ENCODE measurements around the gene NT5M.

Gene NT5M

DNA sequence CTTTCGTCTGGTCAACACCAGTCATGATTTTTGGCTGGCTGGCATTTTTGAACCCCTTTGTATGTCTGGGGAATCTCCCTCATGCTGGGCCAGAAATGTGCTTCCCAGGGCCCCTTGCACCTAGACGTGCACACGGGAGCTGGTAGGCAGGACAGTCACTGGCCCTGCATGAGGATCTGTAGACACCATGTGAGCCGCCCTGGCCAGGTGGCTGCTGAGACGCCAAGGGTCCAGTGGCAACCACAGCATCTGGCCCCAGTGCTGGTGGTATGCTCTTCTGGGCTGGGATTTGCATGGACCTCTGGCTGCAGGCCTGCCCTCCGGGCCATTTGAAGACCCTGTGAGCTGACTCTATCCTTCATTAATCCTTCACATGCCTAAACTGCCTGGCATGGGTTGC is 67.5 kb downstream of the NT5M start:
- Histone ChIP-seq H3K36me3 (ENCODE audit: control insufficient read depth in 5 of 5, insufficient read depth in 5 of 5, low read length in 5 of 5) (no peaks in the 10 kb centered on the region), H3K27me3 (ENCODE audit: control insufficient read depth in 5 of 5, insufficient read depth in 4 of 5, low read length in 5 of 5) (no peaks in the 10 kb centered on the region), H3K9ac (ENCODE audit: low read length in 5 of 5) (no peak overlapping the region), H3K4me1 (ENCODE audit: control insufficient read depth in 5 of 5, insufficient read depth in 5 of 5, low read length in 5 of 5) (peaks cover 0 to 22% (median 11%) of the 10 kb centered on the region in 5 donors), H3K27ac (ENCODE audit: low read depth, low read length) (no peak overlapping the region), H3K4me3 (ENCODE audit: low read depth in 1 of 5, low read length in 5 of 5) (no peak overlapping the region), H3K9me3 (ENCODE audit: control insufficient read depth in 5 of 5, low read length in 5 of 5) (peaks cover 0 to 4% (median 0%) of the 10 kb centered on the region in 5 donors)

DNA sequence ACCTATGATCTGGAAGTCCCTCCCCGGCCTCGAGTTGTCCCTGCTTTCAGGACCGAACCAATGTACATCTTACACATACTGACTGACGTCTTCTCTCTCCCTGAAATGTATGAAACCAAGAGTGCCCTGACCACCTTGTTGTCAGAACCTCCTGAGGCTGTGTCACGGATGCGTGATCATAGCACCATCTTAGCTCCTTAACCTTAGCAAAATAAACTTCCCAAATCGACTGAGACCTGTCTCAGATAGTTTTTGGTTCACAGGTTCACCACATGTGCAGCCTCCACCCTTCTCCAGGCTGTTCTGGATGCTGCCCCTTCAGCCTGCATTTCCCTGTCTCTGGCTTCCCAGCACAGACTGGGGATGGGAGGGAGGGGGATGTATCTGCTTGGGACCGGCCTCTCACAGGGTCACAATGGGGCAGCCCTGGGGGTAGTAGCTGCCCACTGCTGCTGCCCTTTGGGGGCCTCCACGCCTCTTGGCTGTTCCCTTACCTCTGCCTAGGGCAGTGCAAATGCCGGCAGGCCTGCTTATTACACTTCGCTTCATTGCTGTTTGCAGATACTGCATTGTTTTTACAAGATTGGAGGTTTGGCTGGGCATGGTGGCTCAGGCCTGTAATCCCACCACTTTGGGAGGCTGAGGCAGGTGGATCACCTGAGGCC is 69.8 kb downstream of the NT5M start:
- Histone ChIP-seq H3K9ac (ENCODE audit: low read length in 5 of 5) (no peak overlapping the region), H3K4me3 (ENCODE audit: low read depth in 1 of 5, low read length in 5 of 5) (no peak overlapping the region), H3K4me1 (ENCODE audit: control insufficient read depth in 5 of 5, insufficient read depth in 5 of 5, low read length in 5 of 5) (peaks cover 0 to 31% (median 25%) of the 10 kb centered on the region in 5 donors), H3K27ac (ENCODE audit: low read depth, low read length) (no peak overlapping the region), H3K27me3 (ENCODE audit: control insufficient read depth in 5 of 5, insufficient read depth in 4 of 5, low read length in 5 of 5) (no peaks in the 10 kb centered on the region), H3K36me3 (ENCODE audit: control insufficient read depth in 5 of 5, insufficient read depth in 5 of 5, low read length in 5 of 5) (no peaks in the 10 kb centered on the region), H3K9me3 (ENCODE audit: control insufficient read depth in 5 of 5, low read length in 5 of 5) (no peaks in the 10 kb centered on the region)

DNA sequence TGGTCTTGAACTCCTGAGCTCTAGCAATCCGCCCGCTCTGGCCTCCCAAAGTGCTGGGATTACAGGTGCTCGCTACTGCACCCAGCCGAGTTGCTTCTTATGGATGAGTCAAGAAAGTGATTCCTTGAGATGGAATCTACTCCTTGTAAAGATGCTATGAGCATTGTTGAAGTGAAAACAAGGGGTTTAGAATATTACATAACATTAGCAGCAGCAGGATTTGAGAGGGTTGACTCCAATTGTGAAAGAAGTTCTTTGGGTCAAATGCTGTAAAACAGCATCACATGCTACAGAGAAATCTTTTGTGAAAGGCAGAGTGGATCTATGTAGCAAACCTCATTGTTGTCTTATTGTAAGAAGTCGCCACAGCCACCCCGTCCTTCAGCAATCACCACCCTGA is 72.7 kb downstream of the NT5M start:
- H3K4me3 ChIP-seq (ENCODE audit: low read depth in 1 of 5, low read length in 5 of 5) = no peak overlapping the region
- H3K36me3 ChIP-seq (ENCODE audit: control insufficient read depth in 5 of 5, insufficient read depth in 5 of 5, low read length in 5 of 5) = no peaks in the 10 kb centered on the region
- no peak overlapping the region for H3K9ac ChIP-seq (ENCODE audit: low read length in 5 of 5)
- H3K27me3 ChIP-seq (ENCODE audit: control insufficient read depth in 5 of 5, insufficient read depth in 4 of 5, low read length in 5 of 5) = no peaks in the 10 kb centered on the region
- H3K4me1 ChIP-seq (ENCODE audit: control insufficient read depth in 5 of 5, insufficient read depth in 5 of 5, low read length in 5 of 5) = peaks cover 0 to 27% (median 25%) of the 10 kb centered on the region in 5 donors
- no peaks in the 10 kb centered on the region for H3K9me3 ChIP-seq (ENCODE audit: control insufficient read depth in 5 of 5, low read length in 5 of 5)
- H3K27ac ChIP-seq (ENCODE audit: low read depth, low read length) = peak overlapping the region; percentile 67

DNA sequence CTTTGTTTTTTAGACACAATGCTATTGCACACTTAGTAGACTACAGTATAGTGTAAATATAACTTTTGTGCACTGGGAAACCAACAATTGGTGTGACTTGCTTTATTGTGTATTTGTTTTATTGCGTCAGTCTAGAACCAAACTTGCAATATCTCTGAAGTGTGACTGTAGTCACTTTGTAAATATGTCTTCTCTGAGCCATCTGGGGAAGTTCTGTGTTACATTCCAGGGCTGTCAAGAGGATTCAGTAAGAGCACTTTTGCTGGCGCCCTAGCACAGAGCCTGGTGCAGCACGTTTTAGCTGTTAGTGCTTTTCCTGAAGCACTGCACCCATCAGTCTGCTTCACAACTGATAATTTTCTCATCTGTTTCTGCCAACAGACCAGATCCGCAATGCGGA is 73.2 kb downstream of the NT5M start:
- Histone ChIP-seq H3K9ac (ENCODE audit: low read length in 5 of 5) (no peak overlapping the region), H3K4me1 (ENCODE audit: control insufficient read depth in 5 of 5, insufficient read depth in 5 of 5, low read length in 5 of 5) (peaks cover 0 to 27% (median 25%) of the 10 kb centered on the region in 5 donors), H3K4me3 (ENCODE audit: low read depth in 1 of 5, low read length in 5 of 5) (no peak overlapping the region), H3K27me3 (ENCODE audit: control insufficient read depth in 5 of 5, insufficient read depth in 4 of 5, low read length in 5 of 5) (no peaks in the 10 kb centered on the region), H3K9me3 (ENCODE audit: control insufficient read depth in 5 of 5, low read length in 5 of 5) (no peaks in the 10 kb centered on the region), H3K27ac (ENCODE audit: low read depth, low read length) (peak overlapping the region; percentile 67), H3K36me3 (ENCODE audit: control insufficient read depth in 5 of 5, insufficient read depth in 5 of 5, low read length in 5 of 5) (no peaks in the 10 kb centered on the region)

DNA sequence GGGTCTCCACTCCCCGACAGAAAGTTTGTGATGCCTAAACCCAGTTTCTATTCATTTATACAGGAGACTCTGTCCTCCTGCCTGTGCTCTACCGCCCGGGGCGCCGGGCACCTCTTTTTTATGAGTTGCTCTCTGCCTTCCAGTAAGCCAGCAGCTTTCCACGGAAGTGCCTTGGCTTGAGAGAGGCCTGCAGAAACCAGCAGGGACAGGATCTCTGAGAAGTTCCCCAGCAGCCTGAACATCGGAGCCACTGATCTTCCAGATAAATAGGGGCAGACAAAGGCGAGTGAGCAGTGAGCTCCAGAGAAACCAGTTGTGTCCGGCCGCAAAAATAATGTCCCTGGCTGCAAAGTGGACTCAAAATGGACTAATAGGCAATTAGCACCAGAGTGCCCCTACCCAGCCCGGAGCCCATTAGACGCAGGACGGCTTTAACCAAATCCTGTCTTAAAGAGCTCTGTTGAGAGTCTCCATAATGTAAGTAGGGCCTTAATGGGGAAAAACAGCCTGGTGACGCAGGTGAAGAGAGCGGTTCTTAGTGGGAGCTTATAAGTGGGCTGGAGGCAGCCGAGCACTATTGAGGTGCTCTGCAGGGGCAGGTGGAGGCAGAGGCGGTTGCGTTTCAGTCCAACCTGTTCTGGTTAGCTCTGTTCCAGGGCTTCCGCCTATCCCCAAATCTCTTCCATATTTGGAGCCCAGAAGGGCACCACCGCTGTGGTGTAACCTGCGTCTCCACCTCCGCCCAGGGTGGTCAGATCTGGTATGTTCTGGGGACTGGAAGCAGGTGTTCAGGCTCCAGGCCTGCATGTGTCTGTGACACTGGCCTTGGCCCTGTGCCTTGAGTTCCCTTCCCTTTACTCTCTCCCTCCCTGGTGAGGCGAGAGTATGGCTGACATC is 74.1 kb downstream of the NT5M start:
- peaks cover 0 to 27% (median 25%) of the 10 kb centered on the region in 5 donors for H3K4me1 ChIP-seq (ENCODE audit: control insufficient read depth in 5 of 5, insufficient read depth in 5 of 5, low read length in 5 of 5)

DNA sequence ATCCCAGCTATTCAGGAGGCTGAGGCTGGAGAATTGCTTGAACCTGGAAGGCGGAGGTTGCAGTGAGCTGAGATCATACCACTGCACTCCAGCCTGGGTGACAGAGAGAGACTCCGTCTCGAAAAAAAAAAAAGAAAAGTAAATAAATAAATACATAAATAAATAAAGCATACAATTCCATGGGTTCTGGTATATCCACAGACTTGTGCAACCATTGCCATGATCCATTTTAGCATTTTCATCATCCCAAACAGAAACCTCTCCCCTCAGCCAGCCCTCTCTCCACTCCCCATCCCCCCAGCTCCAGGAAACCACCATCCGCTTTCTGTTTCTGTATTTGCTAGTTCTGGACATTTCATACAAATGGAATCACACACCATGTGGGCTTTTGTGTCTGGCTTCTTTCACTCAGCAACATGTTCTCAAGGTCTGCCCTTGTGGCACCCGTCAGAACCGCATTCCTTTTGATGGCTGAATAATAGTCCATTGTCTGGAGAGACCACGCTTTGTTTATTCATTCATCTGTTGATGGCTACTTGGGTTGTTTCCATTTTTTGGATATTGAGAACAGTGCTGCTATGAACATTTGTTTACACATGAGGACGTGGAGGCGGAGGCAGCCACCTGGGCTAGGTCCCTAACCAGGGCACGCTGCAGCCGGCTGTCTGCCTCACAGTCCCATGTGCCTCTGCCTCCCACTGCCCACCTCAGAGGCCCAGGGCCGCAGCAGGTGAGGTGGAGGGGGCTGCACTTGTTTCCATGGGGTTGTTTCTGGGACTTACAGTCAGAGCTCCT is 76.2 kb downstream of the NT5M start:
- no peaks in the 10 kb centered on the region for H3K9me3 ChIP-seq (ENCODE audit: control insufficient read depth in 5 of 5, low read length in 5 of 5)
- H3K27me3 ChIP-seq (ENCODE audit: control insufficient read depth in 5 of 5, insufficient read depth in 4 of 5, low read length in 5 of 5) = no peaks in the 10 kb centered on the region
- H3K4me1 ChIP-seq (ENCODE audit: control insufficient read depth in 5 of 5, insufficient read depth in 5 of 5, low read length in 5 of 5) = peaks cover 0 to 25% (median 23%) of the 10 kb centered on the region in 5 donors
- H3K4me3 ChIP-seq (ENCODE audit: low read depth in 1 of 5, low read length in 5 of 5) = no peak overlapping the region
- H3K27ac ChIP-seq (ENCODE audit: low read depth, low read length) = no peak overlapping the region
- no peak overlapping the region for H3K9ac ChIP-seq (ENCODE audit: low read length in 5 of 5)
- H3K36me3 ChIP-seq (ENCODE audit: control insufficient read depth in 5 of 5, insufficient read depth in 5 of 5, low read length in 5 of 5) = no peaks in the 10 kb centered on the region

More for the DNA sequence above, 74.1 kb downstream of the NT5M start:
- no peak overlapping the region for H3K4me3 ChIP-seq (ENCODE audit: low read depth in 1 of 5, low read length in 5 of 5)
- H3K9me3 ChIP-seq (ENCODE audit: control insufficient read depth in 5 of 5, low read length in 5 of 5) = no peaks in the 10 kb centered on the region
- H3K27me3 ChIP-seq (ENCODE audit: control insufficient read depth in 5 of 5, insufficient read depth in 4 of 5, low read length in 5 of 5) = no peaks in the 10 kb centered on the region
- no peaks in the 10 kb centered on the region for H3K36me3 ChIP-seq (ENCODE audit: control insufficient read depth in 5 of 5, insufficient read depth in 5 of 5, low read length in 5 of 5)
- no peak overlapping the region for H3K27ac ChIP-seq (ENCODE audit: low read depth, low read length)
- no peak overlapping the region for H3K9ac ChIP-seq (ENCODE audit: low read length in 5 of 5)

DNA sequence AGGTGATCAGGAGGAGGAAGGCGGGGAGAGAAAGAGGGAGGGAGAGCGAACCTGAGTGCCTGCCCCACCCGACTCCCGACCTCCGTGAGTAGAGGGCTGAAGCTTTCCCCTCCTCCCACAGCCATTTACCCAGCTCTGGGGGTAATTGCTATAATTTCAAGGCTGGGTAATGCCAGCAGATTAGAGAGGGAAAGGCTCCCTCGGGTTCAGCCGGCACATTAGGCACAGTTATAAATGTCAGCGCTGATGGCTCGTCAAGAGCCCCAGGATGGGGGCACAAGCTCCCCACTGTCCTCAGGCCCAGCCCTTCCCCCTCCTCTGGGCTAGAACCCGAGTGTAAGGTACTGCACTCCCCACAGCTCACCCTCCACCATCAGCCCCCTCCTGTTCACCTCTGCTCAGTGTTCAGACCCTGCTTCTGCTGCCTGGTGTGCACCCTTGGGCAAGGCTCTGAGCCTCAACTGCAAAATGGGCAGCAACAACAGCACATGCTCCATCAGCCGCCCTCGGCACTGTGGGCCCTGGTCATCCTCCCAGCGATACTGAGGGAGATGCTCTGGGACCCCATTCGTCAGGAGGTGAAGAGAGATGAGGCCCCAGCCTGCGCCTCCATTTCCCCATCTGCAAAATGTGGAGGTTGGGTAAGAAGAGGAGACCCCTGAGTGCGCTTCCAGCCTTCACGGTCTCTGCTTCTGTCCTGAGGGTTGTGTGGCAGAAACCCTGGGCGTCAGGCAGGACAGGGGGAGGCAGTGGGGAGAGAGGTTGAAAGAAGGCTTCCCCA is 77.2 kb downstream of the NT5M start:
- no peaks in the 10 kb centered on the region for H3K27me3 ChIP-seq (ENCODE audit: control insufficient read depth in 5 of 5, insufficient read depth in 4 of 5, low read length in 5 of 5)
- H3K9ac ChIP-seq (ENCODE audit: low read length in 5 of 5) = no peak overlapping the region
- no peak overlapping the region for H3K4me3 ChIP-seq (ENCODE audit: low read depth in 1 of 5, low read length in 5 of 5)
- H3K36me3 ChIP-seq (ENCODE audit: control insufficient read depth in 5 of 5, insufficient read depth in 5 of 5, low read length in 5 of 5) = no peaks in the 10 kb centered on the region
- H3K27ac ChIP-seq (ENCODE audit: low read depth, low read length) = no peak overlapping the region
- no peaks in the 10 kb centered on the region for H3K9me3 ChIP-seq (ENCODE audit: control insufficient read depth in 5 of 5, low read length in 5 of 5)
- H3K4me1 ChIP-seq (ENCODE audit: control insufficient read depth in 5 of 5, insufficient read depth in 5 of 5, low read length in 5 of 5) = peaks cover 0 to 23% (median 19%) of the 10 kb centered on the region in 5 donors

DNA sequence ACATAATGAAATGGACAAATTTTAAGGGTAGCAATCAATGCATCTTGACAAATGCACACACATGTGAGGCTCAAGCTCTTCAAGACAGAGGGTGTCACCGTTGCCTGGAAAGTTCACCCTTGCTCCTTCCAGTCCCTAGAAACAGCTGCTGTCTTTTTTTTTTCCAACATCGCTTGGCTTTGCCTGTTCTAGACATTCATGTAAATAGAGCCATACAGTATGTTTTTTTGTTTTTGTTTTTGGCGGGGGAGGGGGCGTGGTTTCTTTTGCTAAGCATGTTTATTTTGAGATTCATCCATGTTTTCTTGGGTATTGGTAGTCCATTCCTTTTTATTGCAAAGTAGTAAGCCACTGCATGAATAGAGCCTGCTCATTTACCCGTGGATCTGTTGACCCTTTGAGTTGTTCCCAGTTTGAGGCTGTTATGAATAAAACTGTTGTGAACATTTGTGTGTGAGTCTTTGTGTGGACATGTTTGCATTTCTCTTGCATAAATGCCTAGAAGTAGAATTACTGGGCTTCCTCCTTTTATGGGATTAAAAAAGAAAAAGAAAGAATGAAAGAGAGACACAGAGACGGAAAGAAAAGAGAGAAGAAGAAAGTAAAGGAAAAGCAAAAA is 78.4 kb downstream of the NT5M start:
- peaks cover 0 to 11% (median 10%) of the 10 kb centered on the region in 5 donors for H3K4me1 ChIP-seq (ENCODE audit: control insufficient read depth in 5 of 5, insufficient read depth in 5 of 5, low read length in 5 of 5)
- H3K27ac ChIP-seq (ENCODE audit: low read depth, low read length) = no peak overlapping the region
- H3K9ac ChIP-seq (ENCODE audit: low read length in 5 of 5) = no peak overlapping the region

DNA sequence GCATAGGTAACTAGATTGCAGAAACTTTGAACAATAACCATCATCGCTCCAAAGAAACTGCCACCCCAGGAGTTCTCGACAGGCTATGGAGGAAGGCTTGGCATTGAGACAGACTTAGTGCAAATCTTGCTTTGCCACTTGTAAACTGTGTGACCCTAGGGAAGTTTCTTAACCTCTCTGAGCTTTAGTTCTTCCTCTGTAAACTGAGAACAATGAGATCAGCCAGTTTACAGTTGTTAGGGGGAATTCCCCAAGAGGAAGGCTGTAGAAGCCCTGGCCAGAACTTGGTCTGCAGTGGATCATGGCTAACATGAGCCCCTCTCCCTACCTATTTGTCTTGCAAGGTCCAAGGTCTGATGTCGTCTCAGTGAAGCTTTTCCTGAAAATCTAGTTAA is 78.9 kb downstream of the NT5M start:
- Histone ChIP-seq H3K9me3 (ENCODE audit: control insufficient read depth in 5 of 5, low read length in 5 of 5) (no peaks in the 10 kb centered on the region), H3K36me3 (ENCODE audit: control insufficient read depth in 5 of 5, insufficient read depth in 5 of 5, low read length in 5 of 5) (no peaks in the 10 kb centered on the region), H3K9ac (ENCODE audit: low read length in 5 of 5) (no peak overlapping the region), H3K27ac (ENCODE audit: low read depth, low read length) (no peak overlapping the region), H3K27me3 (ENCODE audit: control insufficient read depth in 5 of 5, insufficient read depth in 4 of 5, low read length in 5 of 5) (no peaks in the 10 kb centered on the region), H3K4me3 (ENCODE audit: low read depth in 1 of 5, low read length in 5 of 5) (no peak overlapping the region), H3K4me1 (ENCODE audit: control insufficient read depth in 5 of 5, insufficient read depth in 5 of 5, low read length in 5 of 5) (peaks cover 0 to 6% (median 5%) of the 10 kb centered on the region in 5 donors)

More for the DNA sequence above, 78.4 kb downstream of the NT5M start:
- H3K36me3 ChIP-seq (ENCODE audit: control insufficient read depth in 5 of 5, insufficient read depth in 5 of 5, low read length in 5 of 5) = no peaks in the 10 kb centered on the region
- no peaks in the 10 kb centered on the region for H3K27me3 ChIP-seq (ENCODE audit: control insufficient read depth in 5 of 5, insufficient read depth in 4 of 5, low read length in 5 of 5)
- H3K9me3 ChIP-seq (ENCODE audit: control insufficient read depth in 5 of 5, low read length in 5 of 5) = no peaks in the 10 kb centered on the region
- H3K4me3 ChIP-seq (ENCODE audit: low read depth in 1 of 5, low read length in 5 of 5) = no peak overlapping the region
